Neutrophil (primary cell): ENCODE results near the gene MYOD1.

Source experiments
- H3K27ac ChIP-seq: fragments of 200-600 bp; sonication (generic); 2 replicates; pipeline ENCODE4 v1.5.1; 2016; ENCODE audit warnings: mild to moderate bottlenecking, moderate library complexity
- H3K27me3 ChIP-seq: fragments of 200-600 bp; sonication (generic); 2 replicates; pipeline ENCODE4 v1.6.0; 2016; ENCODE audit warnings: mild to moderate bottlenecking
- H3K36me3 ChIP-seq: fragments of 200-600 bp; sonication (generic); 2 replicates; pipeline ENCODE4 v1.5.1; 2017
- H3K4me1 ChIP-seq, 2 experiments: fragments of 200-600 bp in 1 of 2; sonication (generic) in 1 of 2; 1 replicate in 1 of 2; 2 replicates in 1 of 2; pipeline versions ENCODE4 v1.5.1 to v1.6.1; 2013 to 2016; ENCODE audit warnings: low read depth in 1 of 2, low read length in 1 of 2, mild to moderate bottlenecking in 1 of 2, moderate library complexity in 1 of 2; ENCODE audit not compliant: control insufficient read depth in 1 of 2, insufficient read depth in 1 of 2
- H3K4me3 ChIP-seq, 2 experiments: fragments of 200-600 bp in 1 of 2; sonication (generic) in 1 of 2; 1 replicate in 1 of 2; 2 replicates in 1 of 2; pipeline ENCODE4 v1.5.1; 2013 to 2016; ENCODE audit warnings: low read depth in 1 of 2, low read length in 1 of 2, mild to moderate bottlenecking in 1 of 2, moderate library complexity in 1 of 2
- H3K9me3 ChIP-seq: fragments of 200-600 bp; sonication (generic); 2 replicates; pipeline ENCODE4 v1.5.1; 2016
- CTCF ChIP-seq: fragments of 200-600 bp; sonication (generic); IDR thresholded peaks from 2 replicates; pipeline ENCODE4 v1.5.1; 2016; ENCODE audit warnings: antibody characterized with exemption

Gene MYOD1

GRCh38 chr11:17684550-17684949 lies 34.8 kb upstream of the MYOD1 start:
- H3K9me3 ChIP-seq = no peaks in the 10 kb centered on the region
- H3K27me3 ChIP-seq = peaks cover 53% of the 10 kb centered on the region
- no peak overlapping the region for H3K27ac ChIP-seq
- H3K4me3 ChIP-seq = no peak overlapping the region
- TF ChIP-seq CTCF = no peak
- H3K36me3 ChIP-seq = no peaks in the 10 kb centered on the region
- H3K4me1 ChIP-seq = no peaks in the 10 kb centered on the region

GRCh38 chr11:17686231-17686980 lies 33.0 kb upstream of the MYOD1 start:
- Histone ChIP-seq H3K27ac (no peak overlapping the region), H3K27me3 (peaks cover 61% of the 10 kb centered on the region), H3K9me3 (no peaks in the 10 kb centered on the region), H3K36me3 (no peaks in the 10 kb centered on the region), H3K4me3 (no peak overlapping the region), H3K4me1 (no peaks in the 10 kb centered on the region)
- TF ChIP-seq CTCF = no peak

- no peak for TF ChIP-seq CTCF
- Histone ChIP-seq H3K4me1 (no peaks in the 10 kb centered on the region), H3K27me3 (peaks cover 63% of the 10 kb centered on the region), H3K9me3 (no peaks in the 10 kb centered on the region), H3K27ac (no peak overlapping the region), H3K36me3 (no peaks in the 10 kb centered on the region), H3K4me3 (no peak overlapping the region)
These were observed 31.3 kb upstream of the MYOD1 start for GRCh38 chr11:17687946-17688670.

- H3K36me3 ChIP-seq = no peaks in the 10 kb centered on the region
- H3K27me3 ChIP-seq = peaks cover 75% of the 10 kb centered on the region
- no peaks in the 10 kb centered on the region for H3K4me1 ChIP-seq
- TF ChIP-seq CTCF = no peak
- no peak overlapping the region for H3K4me3 ChIP-seq
- no peak overlapping the region for H3K27ac ChIP-seq
- H3K9me3 ChIP-seq = no peaks in the 10 kb centered on the region
These were observed 27.8 kb upstream of the MYOD1 start for GRCh38 chr11:17691550-17691949.

GRCh38 chr11:17691976-17692375 lies 27.4 kb upstream of the MYOD1 start:
- no peak overlapping the region for H3K4me3 ChIP-seq
- H3K27me3 ChIP-seq = peaks cover 79% of the 10 kb centered on the region
- H3K4me1 ChIP-seq = no peaks in the 10 kb centered on the region
- H3K9me3 ChIP-seq = no peaks in the 10 kb centered on the region
- no peak for TF ChIP-seq CTCF
- no peaks in the 10 kb centered on the region for H3K36me3 ChIP-seq
- H3K27ac ChIP-seq = no peak overlapping the region
